ENCODE data around the gene CEL.
"Not testable (repeated sequence)": the region's sequence is repeated elsewhere in the genome, so short reads cannot be mapped to it uniquely, and the experiment has no call there.

CEL gene

GRCh38 chr9:133078486-133078885 lies 16.7 kb downstream of the CEL start:
- ChIA-PET POLR2A (no interaction called here), CTCF (interaction anchor here (1.2 kb wide), 1 partner anchor 66 kb away, joined by 3 read pairs; no protein-coding TSS in a partner anchor)
- TF ChIP-seq ZNF384 (IDR thresholded peaks at IDR 0.05) (no peak), CTBP1 (IDR thresholded peaks at IDR 0.05; ENCODE audit: borderline replicate concordance) (no peak), ELF4 (IDR thresholded peaks at IDR 0.05) (no peak), BHLHE40 (IDR thresholded peaks at IDR 0.05; ENCODE audit: borderline replicate concordance) (no peak), NFRKB (IDR thresholded peaks at IDR 0.05) (no peak), FOXM1 (IDR thresholded peaks at IDR 0.05; ENCODE audit: borderline replicate concordance) (no peak), LEF1 (IDR thresholded peaks at IDR 0.05; ENCODE audit: borderline replicate concordance) (no peak), SUZ12 (IDR thresholded peaks at IDR 0.05) (no peak), TARDBP (IDR thresholded peaks at IDR 0.05) (no peak), SP1 (IDR thresholded peaks at IDR 0.05) (no peak), HDGF (IDR thresholded peaks at IDR 0.05; ENCODE audit: borderline replicate concordance) (no peak), FOXA1 (IDR thresholded peaks at IDR 0.05) (no peak), PKNOX1 (IDR thresholded peaks at IDR 0.05) (no peak), FOXK2 (IDR thresholded peaks at IDR 0.05) (no peak), ARNT (IDR thresholded peaks at IDR 0.05) (no peak), L3MBTL2 (conservative IDR thresholded peaks at IDR 0.05) (no peak)

GRCh38 chr9:133080161-133080560 lies 18.4 kb downstream of the CEL start:
- TF ChIP-seq NFRKB (IDR thresholded peaks at IDR 0.05) = no peak
- no peak for TF ChIP-seq ZNF384 (IDR thresholded peaks at IDR 0.05)
- no peak for TF ChIP-seq BHLHE40 (IDR thresholded peaks at IDR 0.05; ENCODE audit: borderline replicate concordance)
- no peak for TF ChIP-seq HDGF (IDR thresholded peaks at IDR 0.05; ENCODE audit: borderline replicate concordance)
- no peak for TF ChIP-seq L3MBTL2 (conservative IDR thresholded peaks at IDR 0.05)
- TF ChIP-seq FOXA1 (IDR thresholded peaks at IDR 0.05) = no peak
- no peak for TF ChIP-seq PKNOX1 (IDR thresholded peaks at IDR 0.05)
- TF ChIP-seq FOXM1 (IDR thresholded peaks at IDR 0.05; ENCODE audit: borderline replicate concordance) = no peak
- no peak for TF ChIP-seq CTBP1 (IDR thresholded peaks at IDR 0.05; ENCODE audit: borderline replicate concordance)
- TF ChIP-seq LEF1 (IDR thresholded peaks at IDR 0.05; ENCODE audit: borderline replicate concordance) = no peak
- TF ChIP-seq SUZ12 (IDR thresholded peaks at IDR 0.05) = no peak
- no peak for TF ChIP-seq FOXK2 (IDR thresholded peaks at IDR 0.05)
- no peak for TF ChIP-seq ELF4 (IDR thresholded peaks at IDR 0.05)
- no peak for TF ChIP-seq SP1 (IDR thresholded peaks at IDR 0.05)
- TF ChIP-seq ARNT (IDR thresholded peaks at IDR 0.05) = no peak
- no peak for TF ChIP-seq TARDBP (IDR thresholded peaks at IDR 0.05)
- CTCF ChIA-PET = no interaction called here
- no peak for DNase-seq (ENCODE audit: extremely low spot score)
- POLR2A ChIA-PET = no interaction called here

More at GRCh38 chr9:133078486-133078885, 16.7 kb downstream of the CEL start:
- no peak for DNase-seq (ENCODE audit: extremely low spot score)

- DNase-seq (ENCODE audit: extremely low spot score); CTCF ChIA-PET; POLR2A ChIA-PET: not testable (repeated sequence)
Measured at GRCh38 chr9:133080786-133081779, 19.3 kb downstream of the CEL start.

GRCh38 chr9:133081957-133082644 lies 20.3 kb downstream of the CEL start:
- CTCF ChIA-PET, POLR2A ChIA-PET: not testable (repeated sequence)

GRCh38 chr9:133083688-133084087 lies 21.9 kb downstream of the CEL start:
- POLR2A ChIA-PET; CTCF ChIA-PET; DNase-seq (ENCODE audit: extremely low spot score): not testable (repeated sequence)

More at GRCh38 chr9:133081957-133082644, 20.3 kb downstream of the CEL start:
- not testable (repeated sequence) for DNase-seq (ENCODE audit: extremely low spot score)

- DNase-seq (ENCODE audit: extremely low spot score); CTCF ChIA-PET; POLR2A ChIA-PET: not testable (repeated sequence)
Measured at GRCh38 chr9:133086212-133086860, 24.6 kb downstream of the CEL start.

GRCh38 chr9:133086894-133087293 lies 25.1 kb downstream of the CEL start:
- no peak for TF ChIP-seq FOXA1 (IDR thresholded peaks at IDR 0.05)
- no peak for TF ChIP-seq ELF4 (IDR thresholded peaks at IDR 0.05)
- no peak for TF ChIP-seq L3MBTL2 (conservative IDR thresholded peaks at IDR 0.05)
- no peak for TF ChIP-seq SP1 (IDR thresholded peaks at IDR 0.05)
- no peak for TF ChIP-seq BHLHE40 (IDR thresholded peaks at IDR 0.05; ENCODE audit: borderline replicate concordance)
- no peak for TF ChIP-seq ARNT (IDR thresholded peaks at IDR 0.05)
- TF ChIP-seq NFRKB (IDR thresholded peaks at IDR 0.05) = no peak
- TF ChIP-seq CTBP1 (IDR thresholded peaks at IDR 0.05; ENCODE audit: borderline replicate concordance) = no peak
- TF ChIP-seq LEF1 (IDR thresholded peaks at IDR 0.05; ENCODE audit: borderline replicate concordance) = no peak
- ChIA-PET CTCF (no interaction called here), POLR2A (no interaction called here)
- DNase-seq (ENCODE audit: extremely low spot score) = no peak
